ENCODE measurements around the gene MUC5B. TPM values are rescaled to one million over a fixed set of nuclear protein-coding genes. Genes with fewer than 3 reads are reported as not detected.

The MUC5B gene
- total and polyA plus RNA-seq, 2 of the 13 experiments (the other 11 are each of a cell fraction or from before 2014, with no cell fraction given), result 0.01 TPM; not detected in 1

- no peak for TF ChIP-seq HDAC6 (IDR thresholded peaks at IDR 0.05; ENCODE audit: low read depth, low read length)
- peak; percentile 37; the same call in 1 of the 2 replicates for TF ChIP-seq NFKB2 (CRISPR knock-in tag; IDR thresholded peaks at IDR 0.05; ENCODE audit: borderline replicate concordance)
- TF ChIP-seq HOXA9 (CRISPR knock-in tag; IDR thresholded peaks at IDR 0.05; ENCODE audit: borderline replicate concordance), result no peak
- TF ChIP-seq FUBP1 (CRISPR knock-in tag; IDR thresholded peaks at IDR 0.05; ENCODE audit: borderline replicate concordance), result no peak; the same call in 1 of the 2 replicates
- TF ChIP-seq ZNF446 (CRISPR knock-in tag; IDR thresholded peaks at IDR 0.05), result no peak
- peak; percentile 61 for TF ChIP-seq XRCC5 (optimal IDR thresholded peaks at IDR 0.05; ENCODE audit: low read length)
- no peak for TF ChIP-seq ZNF558 (CRISPR knock-in tag; IDR thresholded peaks at IDR 0.05; ENCODE audit: borderline replicate concordance)
- no peak for TF ChIP-seq ZNF740 (CRISPR knock-in tag; IDR thresholded peaks at IDR 0.05)
- peak; percentile 85; the same call in 1 of the 2 replicates for TF ChIP-seq ZNF691 (CRISPR knock-in tag; IDR thresholded peaks at IDR 0.05; ENCODE audit: borderline replicate concordance, low read depth)
- TF ChIP-seq PAF1 (CRISPR knock-in tag; IDR thresholded peaks at IDR 0.05), result no peak
- TF ChIP-seq TOE1 (CRISPR knock-in tag; IDR thresholded peaks at IDR 0.05), result 0 out of 2 replicates have a peak, but pooled peaks have one; percentile 70
- peak; percentile 77 for TF ChIP-seq ZNF605 (CRISPR knock-in tag; IDR thresholded peaks at IDR 0.05)
- TF ChIP-seq MEIS1 (CRISPR knock-in tag; IDR thresholded peaks at IDR 0.05; ENCODE audit: borderline replicate concordance), result peak; percentile 60; the same call in 1 of the 2 replicates
- TF ChIP-seq ZMYM3 (CRISPR knock-in tag; IDR thresholded peaks at IDR 0.05), result peak; percentile 67; the same call in 1 of the 2 replicates
- TF ChIP-seq SP2 (CRISPR knock-in tag; IDR thresholded peaks at IDR 0.05), result no peak
- TF ChIP-seq CBX5 (CRISPR knock-in tag; IDR thresholded peaks at IDR 0.05; ENCODE audit: borderline replicate concordance), result peak; percentile 80; the same call in 1 of the 2 replicates
- TF ChIP-seq CSRNP1 (CRISPR knock-in tag; IDR thresholded peaks at IDR 0.05), result peak; percentile 54; the same call in 1 of the 2 replicates
- peak; percentile 88 for TF ChIP-seq ZBTB25 (CRISPR knock-in tag; IDR thresholded peaks at IDR 0.05)
- TF ChIP-seq HNF4A (CRISPR knock-in tag; IDR thresholded peaks at IDR 0.05), result peak; percentile 77
- no peak for TF ChIP-seq SNAPC5 (CRISPR knock-in tag; IDR thresholded peaks at IDR 0.05; ENCODE audit: borderline replicate concordance)
These were observed 76.0 kb downstream of the MUC5B start (continued) for GRCh38 chr11:1298695-1299492.

Data from HepG2 (cell line).